Upper lobe of left lung (tissue), 4 donors: ENCODE results near the gene ALDH1A3.
A peak's percentile ranks its signal among the peaks of the same experiment; 100 is the strongest.

Source experiments
- EP300 ChIP-seq, 4 donors: sonication (generic); formaldehyde crosslinking; IDR thresholded peaks; one replicate each; pipeline ENCODE4 v1.5.1; 2017; ENCODE audit warnings: antibody characterized with exemption in 4 of 4, control low read depth in 2 of 4
- POLR2A ChIP-seq, 4 donors: fragments of 450-650 bp; IDR thresholded peaks; one replicate each; pipeline ENCODE4 v1.5.1; 2016 to 2017; ENCODE audit warnings: antibody characterized with exemption in 4 of 4, mild to moderate bottlenecking in 2 of 4
- POLR2AphosphoS5 ChIP-seq, 2 donors: sonication (generic); formaldehyde crosslinking; IDR thresholded peaks; one replicate each; pipeline ENCODE4 v1.5.1; 2017; ENCODE audit warnings: antibody characterized with exemption in 2 of 2
- TF ChIP-seq, protein P1 (sequence below), 6 experiments: fragments of 450-650 bp in 4 of 6; fragments of 200-600 bp in 2 of 6; sonication (generic) in 2 of 6; IDR thresholded peaks; one replicate each; pipeline ENCODE4 v1.5.1; 2016 to 2019; ENCODE audit warnings: antibody characterized with exemption in 6 of 6

DNA sequence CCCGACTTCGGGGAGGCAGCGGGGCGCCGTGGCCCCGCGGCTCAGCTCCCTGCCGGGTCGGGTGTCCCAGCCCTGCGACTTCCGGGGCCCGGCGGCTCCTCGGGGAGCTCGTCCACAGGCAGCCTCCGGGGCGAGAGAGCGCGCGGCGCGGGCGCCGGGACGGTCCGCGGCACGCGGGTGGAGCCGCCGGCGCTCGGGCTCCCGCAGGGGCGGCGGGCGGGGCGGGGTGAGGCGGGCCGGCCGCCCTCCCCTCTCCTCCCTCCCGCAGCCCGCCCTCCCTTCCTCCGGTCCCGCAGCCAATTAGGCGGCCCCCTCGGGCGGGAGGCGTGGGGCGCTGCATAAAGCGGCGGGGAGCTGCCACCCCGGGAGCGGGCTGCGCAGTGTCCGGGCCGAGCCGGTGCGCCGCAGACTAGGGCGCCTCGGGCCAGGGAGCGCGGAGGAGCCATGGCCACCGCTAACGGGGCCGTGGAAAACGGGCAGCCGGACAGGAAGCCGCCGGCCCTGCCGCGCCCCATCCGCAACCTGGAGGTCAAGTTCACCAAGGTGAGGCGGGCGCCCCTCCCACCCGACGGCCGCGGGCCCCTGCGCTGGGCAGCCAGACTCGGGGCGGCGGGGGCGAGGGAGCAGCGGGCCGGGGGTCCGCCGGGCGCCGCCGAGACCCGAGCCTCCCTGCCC, at the start of gene ALDH1A3:
- peak in 1 of 4 donors; percentile 12 for TF ChIP-seq POLR2A (IDR thresholded peaks at IDR 0.05)
- TF ChIP-seq, protein P1, sequence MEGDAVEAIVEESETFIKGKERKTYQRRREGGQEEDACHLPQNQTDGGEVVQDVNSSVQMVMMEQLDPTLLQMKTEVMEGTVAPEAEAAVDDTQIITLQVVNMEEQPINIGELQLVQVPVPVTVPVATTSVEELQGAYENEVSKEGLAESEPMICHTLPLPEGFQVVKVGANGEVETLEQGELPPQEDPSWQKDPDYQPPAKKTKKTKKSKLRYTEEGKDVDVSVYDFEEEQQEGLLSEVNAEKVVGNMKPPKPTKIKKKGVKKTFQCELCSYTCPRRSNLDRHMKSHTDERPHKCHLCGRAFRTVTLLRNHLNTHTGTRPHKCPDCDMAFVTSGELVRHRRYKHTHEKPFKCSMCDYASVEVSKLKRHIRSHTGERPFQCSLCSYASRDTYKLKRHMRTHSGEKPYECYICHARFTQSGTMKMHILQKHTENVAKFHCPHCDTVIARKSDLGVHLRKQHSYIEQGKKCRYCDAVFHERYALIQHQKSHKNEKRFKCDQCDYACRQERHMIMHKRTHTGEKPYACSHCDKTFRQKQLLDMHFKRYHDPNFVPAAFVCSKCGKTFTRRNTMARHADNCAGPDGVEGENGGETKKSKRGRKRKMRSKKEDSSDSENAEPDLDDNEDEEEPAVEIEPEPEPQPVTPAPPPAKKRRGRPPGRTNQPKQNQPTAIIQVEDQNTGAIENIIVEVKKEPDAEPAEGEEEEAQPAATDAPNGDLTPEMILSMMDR (IDR thresholded peaks at IDR 0.05), result no peak
- TF ChIP-seq EP300 (IDR thresholded peaks at IDR 0.05), result no peak
- TF ChIP-seq POLR2AphosphoS5 (IDR thresholded peaks at IDR 0.05), result no peak
